ENCODE data around the gene KCNH8.

The KCNH8 gene

GRCh38 chr3:19254784-19255338 lies 106.6 kb downstream of the KCNH8 start:
- no peak for DNase-seq

- no peak for DNase-seq
These were observed 108.0 kb downstream of the KCNH8 start for GRCh38 chr3:19256313-19256712.

GRCh38 chr3:19263606-19264005 lies 115.3 kb downstream of the KCNH8 start:
- no peak for DNase-seq

GRCh38 chr3:19264424-19264823 lies 116.1 kb downstream of the KCNH8 start:
- DNase-seq = no peak

GRCh38 chr3:19267040-19267439 lies 118.7 kb downstream of the KCNH8 start:
- DNase-seq = no peak

GRCh38 chr3:19270481-19270880 lies 122.2 kb downstream of the KCNH8 start:
- DNase-seq = no peak

GRCh38 chr3:19272296-19272695 lies 124.0 kb downstream of the KCNH8 start:
- DNase-seq = no peak

- no peak for DNase-seq
These were observed 124.8 kb downstream of the KCNH8 start for GRCh38 chr3:19273091-19273490.

GRCh38 chr3:19274576-19274975 lies 126.3 kb downstream of the KCNH8 start:
- DNase-seq = no peak

- no peak for DNase-seq
These were observed 136.7 kb downstream of the KCNH8 start for GRCh38 chr3:19284974-19285373.

- no peak for DNase-seq
These were observed 145.0 kb downstream of the KCNH8 start for GRCh38 chr3:19293295-19293694.

GRCh38 chr3:19295208-19295607 lies 146.9 kb downstream of the KCNH8 start:
- no peak for DNase-seq

GRCh38 chr3:19331931-19332330 lies 183.6 kb downstream of the KCNH8 start:
- no peak for DNase-seq

- DNase-seq = no peak
These were observed 185.8 kb downstream of the KCNH8 start for GRCh38 chr3:19334120-19334519.

- DNase-seq = no peak
These were observed 190.5 kb downstream of the KCNH8 start for GRCh38 chr3:19338769-19339168.

GRCh38 chr3:19342389-19342788 lies 194.1 kb downstream of the KCNH8 start:
- no peak for DNase-seq

- DNase-seq = no peak
These were observed 198.4 kb downstream of the KCNH8 start for GRCh38 chr3:19346759-19347158.

- no peak for DNase-seq
These were observed 199.4 kb downstream of the KCNH8 start for GRCh38 chr3:19347671-19348070.

- no peak for DNase-seq
These were observed 200.2 kb downstream of the KCNH8 start for GRCh38 chr3:19348500-19348899.

GRCh38 chr3:19348941-19349564 lies 200.7 kb downstream of the KCNH8 start:
- DNase-seq = no peak

- no peak for DNase-seq
These were observed 209.6 kb downstream of the KCNH8 start for GRCh38 chr3:19357947-19358346.

- DNase-seq = no peak
These were observed 214.8 kb downstream of the KCNH8 start for GRCh38 chr3:19363071-19363470.

- no peak for DNase-seq
These were observed 215.8 kb downstream of the KCNH8 start for GRCh38 chr3:19364148-19364547.

- DNase-seq = no peak
These were observed 217.2 kb downstream of the KCNH8 start for GRCh38 chr3:19365471-19365870.

- DNase-seq = no peak
These were observed 236.6 kb downstream of the KCNH8 start for GRCh38 chr3:19384868-19385267.

All from midbrain (tissue), 1 donor.